ENCODE results near the gene ADIG. TPM values are rescaled to one million over a fixed set of nuclear protein-coding genes. Genes with fewer than 3 reads are reported as not detected.

The ADIG gene
- total RNA-seq = not detected
- not detected for polyA plus RNA-seq

GRCh38 chr20:38581013-38581412 is at the start of gene ADIG:
ADIG (plus strand) TSS chr20:38581197; CDS start chr20:38581251, 54 bp downstream.
- H3K27ac ChIP-seq (ENCODE audit: low read depth) = no peak within 1 kb of the TSS
- no peaks in the 10 kb centered on the region for H3K4me1 ChIP-seq (ENCODE audit: insufficient read depth)
- no peak within 1 kb of the TSS for H3K4me3 ChIP-seq (ENCODE audit: low read depth, low read length)
- no peaks in the 10 kb centered on the region for H3K36me3 ChIP-seq (ENCODE audit: insufficient read depth)
- WGBS = 54% methylated on average over 5 of the region's 5 CpGs
- no peak for DNase-seq (ENCODE audit: extremely low spot score)

GRCh38 chr20:38534756-38535155 is 46.2 kb upstream of the ADIG start:
- H3K4me3 ChIP-seq (ENCODE audit: low read depth, low read length) = no peak overlapping the region
- H3K27ac ChIP-seq (ENCODE audit: low read depth) = no peak overlapping the region
- 91% methylated on average over 11 of the region's 11 CpGs for whole genome bisulfite sequencing
- no peaks in the 10 kb centered on the region for H3K4me1 ChIP-seq (ENCODE audit: insufficient read depth)
- no peak for DNase-seq (ENCODE audit: extremely low spot score)
- no peaks in the 10 kb centered on the region for H3K36me3 ChIP-seq (ENCODE audit: insufficient read depth)

- Histone ChIP-seq H3K36me3 (ENCODE audit: insufficient read depth) (no peaks in the 10 kb centered on the region), H3K4me1 (ENCODE audit: insufficient read depth) (no peaks in the 10 kb centered on the region)
Observed at GRCh38 chr20:38536310-38536709, 44.7 kb upstream of the ADIG start.

DNA sequence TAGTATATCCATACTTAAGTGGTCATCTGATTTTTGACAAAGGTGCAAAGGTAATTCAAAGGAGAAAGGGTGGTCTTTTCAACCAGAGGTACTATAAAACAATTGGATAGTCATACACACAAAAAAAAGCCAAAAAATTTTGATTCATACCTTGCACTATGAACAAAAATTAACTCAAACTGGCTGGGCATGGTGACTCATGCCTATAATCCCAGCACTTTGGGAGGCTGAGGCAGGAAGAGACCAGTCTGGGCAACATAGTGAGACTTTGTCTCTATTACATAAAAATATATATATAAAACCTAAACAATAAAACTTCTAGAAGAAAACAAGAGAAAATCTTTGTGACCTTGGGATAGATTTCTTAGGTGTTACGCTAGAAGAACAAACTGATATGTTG is 43.8 kb upstream of the ADIG start:
- no peaks in the 10 kb centered on the region for H3K4me1 ChIP-seq (ENCODE audit: insufficient read depth)
- H3K27ac ChIP-seq (ENCODE audit: low read depth) = no peak overlapping the region
- WGBS = 92% methylated on average over 1 of the region's 1 CpG
- no peak overlapping the region for H3K4me3 ChIP-seq (ENCODE audit: low read depth, low read length)
- DNase-seq (ENCODE audit: extremely low spot score) = no peak
- H3K36me3 ChIP-seq (ENCODE audit: insufficient read depth) = peaks cover 2% of the 10 kb centered on the region

More at GRCh38 chr20:38536310-38536709, 44.7 kb upstream of the ADIG start:
- 90% methylated on average over 2 of the region's 2 CpGs for WGBS
- DNase-seq (ENCODE audit: extremely low spot score) = no peak
- H3K27ac ChIP-seq (ENCODE audit: low read depth) = no peak overlapping the region
- H3K4me3 ChIP-seq (ENCODE audit: low read depth, low read length) = no peak overlapping the region

DNA sequence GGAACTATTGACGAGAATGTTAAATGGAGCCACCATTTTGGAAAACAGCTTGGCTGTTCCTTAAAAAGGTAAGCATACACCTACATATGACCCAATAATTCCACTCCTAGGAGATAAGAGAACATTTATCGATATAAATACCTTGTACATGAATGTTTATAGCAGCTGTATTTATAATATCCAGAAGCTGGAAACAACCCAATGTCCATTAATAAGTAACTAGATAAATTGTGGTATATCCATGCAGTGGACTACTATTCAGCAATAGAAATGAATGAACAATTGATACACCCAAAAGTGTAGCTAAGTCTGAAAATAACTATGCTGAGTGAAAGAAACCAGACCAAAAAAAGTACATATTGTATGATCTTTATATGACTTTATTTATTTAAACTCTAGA is 42.2 kb upstream of the ADIG start:
- WGBS = 95% methylated on average over 2 of the region's 2 CpGs
- Histone ChIP-seq H3K36me3 (ENCODE audit: insufficient read depth) (peaks cover 2% of the 10 kb centered on the region), H3K27ac (ENCODE audit: low read depth) (no peak overlapping the region)

GRCh38 chr20:38543014-38543906 is 37.7 kb upstream of the ADIG start:
- no peaks in the 10 kb centered on the region for H3K4me1 ChIP-seq (ENCODE audit: insufficient read depth)
- 77% methylated on average over 7 of the region's 7 CpGs for WGBS
- H3K27ac ChIP-seq (ENCODE audit: low read depth) = no peak overlapping the region
- H3K4me3 ChIP-seq (ENCODE audit: low read depth, low read length) = no peak overlapping the region
- DNase-seq (ENCODE audit: extremely low spot score) = no peak
- peaks cover 4% of the 10 kb centered on the region for H3K36me3 ChIP-seq (ENCODE audit: insufficient read depth)

More for the DNA sequence above, 42.2 kb upstream of the ADIG start:
- H3K4me3 ChIP-seq (ENCODE audit: low read depth, low read length) = no peak overlapping the region
- no peaks in the 10 kb centered on the region for H3K4me1 ChIP-seq (ENCODE audit: insufficient read depth)
- no peak for DNase-seq (ENCODE audit: extremely low spot score)

- peaks cover 4% of the 10 kb centered on the region for H3K36me3 ChIP-seq (ENCODE audit: insufficient read depth)
- peak overlapping the region; percentile 10 for H3K27ac ChIP-seq (ENCODE audit: low read depth)
- H3K4me1 ChIP-seq (ENCODE audit: insufficient read depth) = no peaks in the 10 kb centered on the region
- WGBS = 92% methylated on average over 2 of the region's 2 CpGs
- no peak for DNase-seq (ENCODE audit: extremely low spot score)
- no peak overlapping the region for H3K4me3 ChIP-seq (ENCODE audit: low read depth, low read length)
Observed at GRCh38 chr20:38545771-38546170, 35.2 kb upstream of the ADIG start.

DNA sequence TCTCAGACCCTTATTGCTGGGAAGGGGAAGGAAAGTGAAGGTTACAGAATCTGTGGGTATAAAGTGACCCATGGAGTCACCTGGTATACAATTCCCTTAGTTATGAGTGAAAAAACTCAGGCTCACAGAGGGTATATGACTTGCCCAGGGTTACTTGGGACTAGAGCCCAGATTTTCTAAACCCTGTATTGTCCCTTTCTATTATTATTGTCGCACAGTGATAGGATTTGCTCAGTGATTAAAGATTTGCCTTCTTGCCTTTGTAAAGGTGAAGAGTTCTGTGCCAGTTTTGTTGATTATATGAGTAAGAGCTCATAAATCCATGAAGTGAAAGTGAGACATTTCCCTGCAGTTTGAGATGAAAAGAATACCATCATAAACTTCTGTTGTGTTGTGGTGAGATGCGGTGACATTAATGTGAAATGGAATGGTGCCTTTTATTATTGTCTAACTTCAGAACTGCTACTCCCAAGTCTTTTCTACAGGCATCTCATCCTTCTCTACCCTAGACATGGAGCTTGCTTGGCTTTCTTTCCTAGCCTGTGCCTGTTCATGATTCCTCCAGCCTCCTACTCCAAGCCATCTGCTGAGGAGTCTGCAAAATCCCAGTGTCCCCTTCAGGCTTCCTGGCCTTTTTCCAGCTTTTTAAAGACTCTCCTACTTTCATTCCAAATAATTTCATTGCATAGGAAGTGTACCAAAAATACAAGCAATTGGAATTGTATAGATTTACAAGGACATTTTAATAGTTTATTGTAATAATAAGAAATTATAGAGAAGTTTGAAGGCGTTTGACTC is 33.5 kb upstream of the ADIG start:
- Histone ChIP-seq H3K36me3 (ENCODE audit: insufficient read depth) (peaks cover 4% of the 10 kb centered on the region), H3K4me1 (ENCODE audit: insufficient read depth) (no peaks in the 10 kb centered on the region), H3K4me3 (ENCODE audit: low read depth, low read length) (no peak overlapping the region), H3K27ac (ENCODE audit: low read depth) (no peak overlapping the region)
- 80% methylated on average over 3 of the region's 3 CpGs for WGBS
- no peak for DNase-seq (ENCODE audit: extremely low spot score)

- peaks cover 7% of the 10 kb centered on the region for H3K36me3 ChIP-seq (ENCODE audit: insufficient read depth)
- no peaks in the 10 kb centered on the region for H3K4me1 ChIP-seq (ENCODE audit: insufficient read depth)
- WGBS = 89% methylated on average over 3 of the region's 3 CpGs
- H3K27ac ChIP-seq (ENCODE audit: low read depth) = no peak overlapping the region
- no peak overlapping the region for H3K4me3 ChIP-seq (ENCODE audit: low read depth, low read length)
- no peak for DNase-seq (ENCODE audit: extremely low spot score)
Observed at GRCh38 chr20:38548356-38549083, 32.5 kb upstream of the ADIG start.

DNA sequence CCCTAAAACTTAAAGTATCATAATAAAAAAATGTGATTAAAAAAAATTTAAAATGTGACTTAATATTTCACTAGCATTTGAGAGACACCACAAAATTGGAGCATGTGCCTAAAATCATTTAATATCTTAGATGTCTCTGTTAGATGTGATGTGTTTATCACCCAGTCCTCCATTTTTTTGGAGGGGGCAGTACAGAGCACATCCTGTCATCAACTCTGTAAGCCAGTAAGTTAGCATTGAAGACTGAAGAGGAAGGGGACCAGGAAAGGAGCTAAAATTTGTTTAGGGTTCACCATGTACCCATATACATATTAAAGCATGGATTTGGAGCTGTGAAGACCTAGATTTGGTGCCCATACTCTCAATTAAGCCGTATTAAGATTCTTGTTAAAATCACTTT is 30.7 kb upstream of the ADIG start:
- DNase-seq (ENCODE audit: extremely low spot score) = no peak
- Histone ChIP-seq H3K4me1 (ENCODE audit: insufficient read depth) (no peaks in the 10 kb centered on the region), H3K27ac (ENCODE audit: low read depth) (no peak overlapping the region), H3K36me3 (ENCODE audit: insufficient read depth) (peaks cover 9% of the 10 kb centered on the region), H3K4me3 (ENCODE audit: low read depth, low read length) (no peak overlapping the region)
- 99% methylated on average over 1 of the region's 1 CpG for WGBS

GRCh38 chr20:38551056-38551626 is 29.9 kb upstream of the ADIG start:
- 88% methylated on average over 7 of the region's 7 CpGs for WGBS
- Histone ChIP-seq H3K36me3 (ENCODE audit: insufficient read depth) (peaks cover 9% of the 10 kb centered on the region), H3K27ac (ENCODE audit: low read depth) (no peak overlapping the region), H3K4me3 (ENCODE audit: low read depth, low read length) (no peak overlapping the region), H3K4me1 (ENCODE audit: insufficient read depth) (no peaks in the 10 kb centered on the region)
- no peak for DNase-seq (ENCODE audit: extremely low spot score)

GRCh38 chr20:38554986-38555385 is 26.0 kb upstream of the ADIG start:
- DNase-seq (ENCODE audit: extremely low spot score) = no peak
- H3K27ac ChIP-seq (ENCODE audit: low read depth) = no peak overlapping the region
- 97% methylated on average over 2 of the region's 2 CpGs for WGBS
- H3K4me3 ChIP-seq (ENCODE audit: low read depth, low read length) = no peak overlapping the region
- H3K36me3 ChIP-seq (ENCODE audit: insufficient read depth) = peaks cover 9% of the 10 kb centered on the region
- H3K4me1 ChIP-seq (ENCODE audit: insufficient read depth) = no peaks in the 10 kb centered on the region

- Histone ChIP-seq H3K27ac (ENCODE audit: low read depth) (no peak overlapping the region), H3K4me1 (ENCODE audit: insufficient read depth) (no peaks in the 10 kb centered on the region), H3K4me3 (ENCODE audit: low read depth, low read length) (no peak overlapping the region), H3K36me3 (ENCODE audit: insufficient read depth) (peaks cover 9% of the 10 kb centered on the region)
- DNase-seq (ENCODE audit: extremely low spot score) = no peak
Observed at GRCh38 chr20:38555395-38555794, 25.6 kb upstream of the ADIG start.
